ENCODE measurements around the gene ZBTB45.

The ZBTB45 gene

DNA sequence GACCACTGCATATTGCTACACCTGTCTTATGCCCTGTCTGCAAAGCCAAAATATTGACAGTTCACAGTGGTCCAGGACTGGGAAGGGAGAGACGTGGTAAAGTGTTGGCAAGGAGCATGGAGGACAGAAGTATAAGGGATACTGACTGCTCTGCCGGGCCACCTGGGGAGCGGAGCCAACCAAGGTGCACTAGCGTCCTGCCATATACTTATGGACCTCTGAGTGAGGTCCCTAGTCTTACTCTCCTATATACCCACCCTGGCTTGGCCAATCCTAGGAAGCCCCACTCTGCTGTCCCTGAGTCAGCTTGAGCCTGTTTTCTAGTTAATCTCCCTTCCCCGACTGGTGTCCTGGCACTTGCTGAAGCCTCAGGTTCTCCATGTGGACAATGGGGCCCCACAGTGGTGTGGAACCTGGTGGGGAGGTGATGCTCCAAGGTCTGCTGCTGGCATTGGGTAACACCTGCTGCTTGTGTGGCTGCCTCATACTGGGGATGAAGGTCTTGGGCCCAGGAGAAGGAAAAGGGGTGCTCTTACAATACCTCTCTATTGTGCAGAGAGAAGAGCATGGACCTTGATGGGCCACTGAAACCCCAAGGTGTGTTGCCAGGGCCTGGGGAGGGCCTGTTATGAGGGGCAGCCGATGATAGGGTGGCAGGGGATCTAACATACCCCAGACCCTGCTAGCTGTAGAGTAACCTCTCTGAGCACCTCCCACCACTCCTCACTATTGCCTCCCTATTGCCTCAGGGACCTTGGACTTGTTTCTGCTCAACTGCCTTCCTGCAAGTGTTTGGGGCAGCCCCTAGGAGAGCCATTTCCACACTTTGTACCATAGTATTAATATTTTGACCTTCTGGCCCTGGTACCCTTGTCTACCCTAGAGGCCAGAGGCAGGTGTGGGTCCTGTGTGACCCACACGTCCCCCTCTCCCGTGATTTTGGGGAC, 17.5 kb upstream of the ZBTB45 start:
- DNase-seq, result no peak
- no peaks in the 10 kb centered on the region for H3K9me3 Mint-ChIP-seq
- no peak overlapping the region for H3K27ac Mint-ChIP-seq
- no peak for ATAC-seq
- H3K4me3 Mint-ChIP-seq, result no peak overlapping the region
- peaks cover 10% of the 10 kb centered on the region for H3K4me1 Mint-ChIP-seq
- peaks cover 16% of the 10 kb centered on the region for H3K27me3 Mint-ChIP-seq
- H3K36me3 Mint-ChIP-seq (ENCODE audit: low read depth), result no peaks in the 10 kb centered on the region

GRCh38 chr19:58535857-58536256, 16.2 kb upstream of the ZBTB45 start:
- DNase-seq (no peak), ATAC-seq (no peak)
- no peak overlapping the region for H3K4me3 Mint-ChIP-seq
- H3K27ac Mint-ChIP-seq, result no peak overlapping the region
- H3K27me3 Mint-ChIP-seq, result peaks cover 16% of the 10 kb centered on the region
- no peaks in the 10 kb centered on the region for H3K9me3 Mint-ChIP-seq
- peaks cover 10% of the 10 kb centered on the region for H3K4me1 Mint-ChIP-seq
- H3K36me3 Mint-ChIP-seq (ENCODE audit: low read depth), result no peaks in the 10 kb centered on the region

- no peaks in the 10 kb centered on the region for H3K9me3 Mint-ChIP-seq
- no peaks in the 10 kb centered on the region for H3K36me3 Mint-ChIP-seq (ENCODE audit: low read depth)
- H3K27me3 Mint-ChIP-seq, result no peaks in the 10 kb centered on the region
- no peak for DNase-seq
- H3K4me1 Mint-ChIP-seq, result no peaks in the 10 kb centered on the region
- H3K4me3 Mint-ChIP-seq, result no peak overlapping the region
- no peak for ATAC-seq
- H3K27ac Mint-ChIP-seq, result no peak overlapping the region
These were observed 11.6 kb upstream of the ZBTB45 start for GRCh38 chr19:58531034-58531840.

GRCh38 chr19:58529405-58529804, 9.8 kb upstream of the ZBTB45 start:
- H3K27me3 Mint-ChIP-seq, result no peaks in the 10 kb centered on the region
- no peak overlapping the region for H3K4me3 Mint-ChIP-seq
- no peak for DNase-seq
- no peaks in the 10 kb centered on the region for H3K4me1 Mint-ChIP-seq
- H3K36me3 Mint-ChIP-seq (ENCODE audit: low read depth), result no peaks in the 10 kb centered on the region
- no peak for ATAC-seq
- no peaks in the 10 kb centered on the region for H3K9me3 Mint-ChIP-seq
- H3K27ac Mint-ChIP-seq, result no peak overlapping the region

DNA sequence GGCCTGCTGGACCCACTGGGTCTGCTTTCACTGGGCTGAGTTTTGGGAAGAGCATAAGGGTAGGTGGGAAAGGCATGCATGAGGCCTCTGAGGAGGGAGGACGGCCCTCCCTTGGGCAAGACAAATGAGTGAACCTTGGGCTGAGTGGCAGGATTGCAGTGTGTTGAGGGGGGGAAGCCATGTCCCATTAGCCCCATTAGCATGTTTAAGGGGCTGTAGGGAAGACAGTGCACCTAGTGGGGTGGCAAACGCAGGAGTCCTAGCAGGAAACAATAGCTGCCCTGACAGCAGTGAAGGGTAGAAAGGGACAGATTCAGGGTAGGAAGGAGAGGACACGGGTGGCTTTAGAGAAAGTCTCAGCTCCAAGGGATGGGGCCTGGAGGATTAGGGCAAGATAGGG, 3.1 kb upstream of the ZBTB45 start:
- Mint-ChIP-seq H3K4me3 (no peak overlapping the region), H3K4me1 (peaks cover 28% of the 10 kb centered on the region), H3K27ac (no peak overlapping the region), H3K36me3 (ENCODE audit: low read depth) (peaks cover 4% of the 10 kb centered on the region), H3K9me3 (no peaks in the 10 kb centered on the region), H3K27me3 (peaks cover 2% of the 10 kb centered on the region)
- no peak for DNase-seq
- ATAC-seq, result no peak

- no peak for DNase-seq
These were observed 2.0 kb upstream of the ZBTB45 start for GRCh38 chr19:58521651-58522050.

GRCh38 chr19:58520257-58520599, 618 bp upstream of the ZBTB45 start:
- Mint-ChIP-seq H3K27me3 (peaks cover 2% of the 10 kb centered on the region), H3K4me1 (peaks cover 42% of the 10 kb centered on the region)

More at GRCh38 chr19:58521651-58522050, 2.0 kb upstream of the ZBTB45 start:
- peaks cover 2% of the 10 kb centered on the region for H3K27me3 Mint-ChIP-seq
- H3K4me3 Mint-ChIP-seq, result peak overlapping the region; percentile 7
- H3K9me3 Mint-ChIP-seq, result no peaks in the 10 kb centered on the region
- peaks cover 6% of the 10 kb centered on the region for H3K36me3 Mint-ChIP-seq (ENCODE audit: low read depth)
- ATAC-seq, result no peak
- H3K27ac Mint-ChIP-seq, result no peak overlapping the region
- H3K4me1 Mint-ChIP-seq, result peaks cover 32% of the 10 kb centered on the region

DNA sequence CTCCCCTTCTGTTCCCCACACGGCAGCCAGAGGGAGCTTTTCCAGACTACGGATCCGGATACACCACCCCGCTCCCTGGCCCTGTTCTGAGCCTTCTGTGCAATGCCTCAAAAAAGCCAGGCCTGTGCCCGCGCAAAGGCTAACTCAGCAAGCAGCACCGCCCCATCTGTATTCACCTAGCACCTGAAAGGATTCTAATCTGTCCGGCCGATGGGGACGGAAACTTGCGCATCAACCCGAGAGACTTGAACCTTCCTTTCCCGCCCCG, 589 bp downstream of the ZBTB45 start:
- DNase-seq (peak; percentile 63), ATAC-seq (peak; percentile 5)
- H3K36me3 Mint-ChIP-seq (ENCODE audit: low read depth), result peaks cover 17% of the 10 kb centered on the region
- H3K4me3 Mint-ChIP-seq, result peak overlapping the region; percentile 95
- H3K27ac Mint-ChIP-seq, result peak overlapping the region; percentile 98
- no peaks in the 10 kb centered on the region for H3K9me3 Mint-ChIP-seq
- peaks cover 47% of the 10 kb centered on the region for H3K4me1 Mint-ChIP-seq
- H3K27me3 Mint-ChIP-seq, result peaks cover 2% of the 10 kb centered on the region

More at GRCh38 chr19:58520257-58520599, 618 bp upstream of the ZBTB45 start:
- ATAC-seq, result no peak
- Mint-ChIP-seq H3K4me3 (peak overlapping the region; percentile 95), H3K9me3 (no peaks in the 10 kb centered on the region), H3K27ac (peak overlapping the region; percentile 98), H3K36me3 (ENCODE audit: low read depth) (peaks cover 16% of the 10 kb centered on the region)
- DNase-seq, result no peak

GRCh38 chr19:58518256-58519086, 1.1 kb downstream of the ZBTB45 start:
- peaks cover 2% of the 10 kb centered on the region for H3K27me3 Mint-ChIP-seq
- no peaks in the 10 kb centered on the region for H3K9me3 Mint-ChIP-seq
- peaks cover 17% of the 10 kb centered on the region for H3K36me3 Mint-ChIP-seq (ENCODE audit: low read depth)
- peak overlapping the region; percentile 95 for H3K4me3 Mint-ChIP-seq
- no peak for ATAC-seq
- DNase-seq, result no peak
- peaks cover 48% of the 10 kb centered on the region for H3K4me1 Mint-ChIP-seq
- peak overlapping the region; percentile 98 for H3K27ac Mint-ChIP-seq

GRCh38 chr19:58516964-58517833, 2.4 kb downstream of the ZBTB45 start:
- no peak for ATAC-seq
- peaks cover 48% of the 10 kb centered on the region for H3K4me1 Mint-ChIP-seq
- peaks cover 17% of the 10 kb centered on the region for H3K36me3 Mint-ChIP-seq (ENCODE audit: low read depth)
- H3K27ac Mint-ChIP-seq, result no peak overlapping the region
- H3K4me3 Mint-ChIP-seq, result no peak overlapping the region
- DNase-seq, result no peak
- H3K9me3 Mint-ChIP-seq, result no peaks in the 10 kb centered on the region
- H3K27me3 Mint-ChIP-seq, result peaks cover 2% of the 10 kb centered on the region

DNA sequence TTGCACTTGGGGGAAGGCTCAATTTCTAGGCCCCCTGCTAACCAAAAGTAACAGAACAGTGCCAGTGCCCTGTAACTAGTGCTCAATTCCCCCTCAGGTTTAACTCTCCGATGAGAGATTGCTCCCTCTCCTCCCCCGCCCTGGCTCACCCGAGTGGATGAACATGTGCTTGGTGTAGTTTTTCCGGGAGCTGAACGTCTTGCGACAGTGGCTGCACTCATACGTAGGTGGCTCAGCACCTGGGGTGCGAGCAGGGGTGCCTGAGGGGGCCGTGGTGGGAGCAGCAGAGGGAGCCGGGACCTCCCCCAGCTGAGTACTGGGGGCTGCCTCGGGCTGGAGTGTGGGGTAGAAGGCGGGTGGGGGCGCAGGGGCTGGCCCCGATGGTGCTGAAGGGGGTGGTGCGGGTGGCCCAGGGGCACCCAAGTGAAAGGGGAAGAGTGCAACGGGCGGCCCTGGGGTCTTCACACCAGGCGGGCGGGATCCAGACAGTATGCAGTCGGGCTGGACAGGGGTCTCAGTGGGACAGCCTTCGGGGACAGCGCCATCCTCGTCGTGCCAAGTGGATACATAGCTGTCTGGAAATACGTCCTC, 3.3 kb downstream of the ZBTB45 start:
- peaks cover 47% of the 10 kb centered on the region for H3K4me1 Mint-ChIP-seq
- H3K27me3 Mint-ChIP-seq, result peaks cover 2% of the 10 kb centered on the region
- ATAC-seq (no peak), DNase-seq (no peak)
- peak overlapping the region; percentile 88 for H3K4me3 Mint-ChIP-seq
- H3K9me3 Mint-ChIP-seq, result no peaks in the 10 kb centered on the region
- peak overlapping the region; percentile 50 for H3K27ac Mint-ChIP-seq
- H3K36me3 Mint-ChIP-seq (ENCODE audit: low read depth), result peaks cover 17% of the 10 kb centered on the region

DNA sequence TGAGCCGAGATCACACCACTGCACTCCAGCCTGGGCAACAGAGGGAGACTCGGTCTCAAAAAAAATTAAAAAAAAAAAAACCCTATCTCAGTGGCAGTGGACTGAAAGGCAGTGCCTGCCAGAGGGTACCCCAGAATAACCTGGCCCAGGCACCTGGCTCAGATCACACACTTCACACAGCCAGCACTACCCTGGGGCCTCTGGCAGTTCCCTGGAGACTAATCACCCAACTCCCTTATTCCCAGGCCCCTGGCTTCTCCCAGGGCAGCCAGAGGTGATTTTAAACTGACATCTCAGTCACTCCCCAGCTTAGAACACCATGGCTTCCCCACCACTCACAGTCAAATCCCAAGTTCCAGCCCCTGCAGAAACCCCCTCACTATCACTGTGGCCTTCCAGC, 4.4 kb downstream of the ZBTB45 start:
- H3K36me3 Mint-ChIP-seq (ENCODE audit: low read depth), result peaks cover 17% of the 10 kb centered on the region
- DNase-seq, result no peak
- H3K9me3 Mint-ChIP-seq, result no peaks in the 10 kb centered on the region
- H3K4me3 Mint-ChIP-seq, result peak overlapping the region; percentile 88
- peaks cover 42% of the 10 kb centered on the region for H3K4me1 Mint-ChIP-seq
- peak overlapping the region; percentile 50 for H3K27ac Mint-ChIP-seq
- H3K27me3 Mint-ChIP-seq, result peaks cover 2% of the 10 kb centered on the region
- no peak for ATAC-seq

- Mint-ChIP-seq H3K4me3 (peak overlapping the region; percentile 88), H3K4me1 (peaks cover 35% of the 10 kb centered on the region), H3K27ac (peak overlapping the region; percentile 89), H3K9me3 (no peaks in the 10 kb centered on the region), H3K27me3 (peaks cover under 1% of the 10 kb centered on the region), H3K36me3 (ENCODE audit: low read depth) (peaks cover 17% of the 10 kb centered on the region)
- ATAC-seq (no peak), DNase-seq (no peak)
These were observed 5.0 kb downstream of the ZBTB45 start for GRCh38 chr19:58514564-58515022.
